GM06990 (cell line): Measurements from ENCODE around the gene ANAPC2.

Experiments used
- DNase-seq: peaks from one replicate; pipeline ENCODE4 v3.0.0-alpha.2; 2011; ENCODE audit not compliant: insufficient read length; ENCODE audit errors: extremely low read depth
- H3K27me3 ChIP-seq: replicated peaks from 2 replicates; pipeline ENCODE4 v1.6.0; 2011; ENCODE audit warnings: low read length; ENCODE audit not compliant: control insufficient read depth, insufficient read depth
- H3K36me3 ChIP-seq: 2 replicates; pipeline ENCODE4 v1.5.1; 2011; ENCODE audit warnings: low read length; ENCODE audit not compliant: control insufficient read depth, insufficient read depth
- H3K4me3 ChIP-seq: replicated peaks from 2 replicates; pipeline ENCODE4 v1.5.1; 2011; ENCODE audit warnings: low read depth, mild to moderate bottlenecking, control low read depth, low read length
- TF ChIP-seq, protein P1 (sequence below): IDR thresholded peaks from 2 replicates; pipeline ENCODE4 v1.5.1; 2011; ENCODE audit warnings: low read length, control low read depth, mild to moderate bottlenecking, inconsistent platforms; ENCODE audit not compliant: insufficient read depth, poor library complexity, severe bottlenecking

Gene ANAPC2

DNA sequence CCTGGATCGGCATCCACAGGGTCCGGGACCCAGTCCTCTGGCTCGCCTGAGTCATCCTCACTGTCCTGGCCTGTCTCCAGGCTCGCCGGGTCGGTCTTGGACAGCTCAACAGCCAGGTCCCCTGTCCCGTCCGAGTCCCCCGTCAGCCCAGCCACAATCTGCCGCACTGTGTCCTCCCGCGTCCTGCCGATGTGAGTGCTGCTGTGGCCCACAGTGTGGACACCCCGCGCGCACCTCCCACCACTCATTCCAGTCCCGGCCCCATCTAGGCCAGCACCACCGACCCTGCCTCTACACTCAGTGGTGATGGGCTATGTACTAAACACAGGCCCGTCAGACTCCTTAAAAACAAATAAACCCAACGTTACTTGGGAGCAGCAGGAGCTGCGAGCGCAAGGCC is 6.7 kb downstream of the ANAPC2 start:
- TF ChIP-seq, protein P1, sequence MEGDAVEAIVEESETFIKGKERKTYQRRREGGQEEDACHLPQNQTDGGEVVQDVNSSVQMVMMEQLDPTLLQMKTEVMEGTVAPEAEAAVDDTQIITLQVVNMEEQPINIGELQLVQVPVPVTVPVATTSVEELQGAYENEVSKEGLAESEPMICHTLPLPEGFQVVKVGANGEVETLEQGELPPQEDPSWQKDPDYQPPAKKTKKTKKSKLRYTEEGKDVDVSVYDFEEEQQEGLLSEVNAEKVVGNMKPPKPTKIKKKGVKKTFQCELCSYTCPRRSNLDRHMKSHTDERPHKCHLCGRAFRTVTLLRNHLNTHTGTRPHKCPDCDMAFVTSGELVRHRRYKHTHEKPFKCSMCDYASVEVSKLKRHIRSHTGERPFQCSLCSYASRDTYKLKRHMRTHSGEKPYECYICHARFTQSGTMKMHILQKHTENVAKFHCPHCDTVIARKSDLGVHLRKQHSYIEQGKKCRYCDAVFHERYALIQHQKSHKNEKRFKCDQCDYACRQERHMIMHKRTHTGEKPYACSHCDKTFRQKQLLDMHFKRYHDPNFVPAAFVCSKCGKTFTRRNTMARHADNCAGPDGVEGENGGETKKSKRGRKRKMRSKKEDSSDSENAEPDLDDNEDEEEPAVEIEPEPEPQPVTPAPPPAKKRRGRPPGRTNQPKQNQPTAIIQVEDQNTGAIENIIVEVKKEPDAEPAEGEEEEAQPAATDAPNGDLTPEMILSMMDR = no peak
- no peak overlapping the region for H3K4me3 ChIP-seq
- no peaks in the 10 kb centered on the region for H3K27me3 ChIP-seq
- H3K36me3 ChIP-seq = peaks cover 40% of the 10 kb centered on the region
- DNase-seq = no peak

DNA sequence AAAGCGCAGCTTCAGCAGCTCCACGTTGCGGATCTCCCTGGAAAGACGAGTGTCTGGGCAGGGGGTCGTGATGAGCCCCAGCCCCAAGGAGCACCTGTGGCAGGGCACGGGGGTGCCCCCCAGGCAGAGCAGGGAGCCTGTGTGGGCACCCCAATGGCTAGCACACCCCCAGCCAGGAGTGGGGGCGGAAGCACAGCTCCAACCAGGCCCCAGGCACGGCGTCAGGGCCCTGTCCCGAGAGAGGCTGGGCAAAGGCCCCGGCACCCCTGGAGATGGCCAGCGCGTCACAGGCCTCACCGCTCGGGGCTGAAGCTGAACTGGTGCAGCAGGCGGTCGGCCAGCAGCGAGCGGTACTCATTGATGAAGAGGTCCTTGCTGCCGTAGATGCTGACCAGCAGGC is 7.9 kb downstream of the ANAPC2 start:
- TF ChIP-seq, protein P1 = no peak
- Histone ChIP-seq H3K4me3 (no peak overlapping the region), H3K27me3 (no peaks in the 10 kb centered on the region), H3K36me3 (peaks cover 38% of the 10 kb centered on the region)
- DNase-seq = no peak

DNA sequence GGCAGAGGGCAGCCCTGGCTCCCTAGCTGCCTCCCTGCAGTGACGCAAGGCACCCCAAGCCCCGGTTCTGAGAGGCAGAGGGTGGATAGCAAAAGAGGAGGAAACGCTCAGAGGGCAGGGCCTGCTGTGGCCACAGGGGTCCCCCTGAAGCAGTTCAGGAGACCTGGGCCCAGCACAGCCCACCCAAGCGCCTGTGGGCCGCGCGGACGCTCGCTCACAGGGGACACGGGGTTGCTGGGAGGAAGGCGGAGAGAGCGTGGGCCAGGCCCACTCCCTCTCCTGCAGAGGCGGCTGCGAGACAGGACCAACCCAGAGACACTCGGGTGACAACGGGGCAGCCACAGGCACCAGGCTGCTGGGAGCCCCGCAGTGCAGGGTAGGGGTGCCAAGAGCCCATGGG is 8.6 kb downstream of the ANAPC2 start:
- DNase-seq = no peak
- TF ChIP-seq, protein P1 = no peak
- Histone ChIP-seq H3K4me3 (no peak overlapping the region), H3K27me3 (no peaks in the 10 kb centered on the region), H3K36me3 (peaks cover 37% of the 10 kb centered on the region)

DNA sequence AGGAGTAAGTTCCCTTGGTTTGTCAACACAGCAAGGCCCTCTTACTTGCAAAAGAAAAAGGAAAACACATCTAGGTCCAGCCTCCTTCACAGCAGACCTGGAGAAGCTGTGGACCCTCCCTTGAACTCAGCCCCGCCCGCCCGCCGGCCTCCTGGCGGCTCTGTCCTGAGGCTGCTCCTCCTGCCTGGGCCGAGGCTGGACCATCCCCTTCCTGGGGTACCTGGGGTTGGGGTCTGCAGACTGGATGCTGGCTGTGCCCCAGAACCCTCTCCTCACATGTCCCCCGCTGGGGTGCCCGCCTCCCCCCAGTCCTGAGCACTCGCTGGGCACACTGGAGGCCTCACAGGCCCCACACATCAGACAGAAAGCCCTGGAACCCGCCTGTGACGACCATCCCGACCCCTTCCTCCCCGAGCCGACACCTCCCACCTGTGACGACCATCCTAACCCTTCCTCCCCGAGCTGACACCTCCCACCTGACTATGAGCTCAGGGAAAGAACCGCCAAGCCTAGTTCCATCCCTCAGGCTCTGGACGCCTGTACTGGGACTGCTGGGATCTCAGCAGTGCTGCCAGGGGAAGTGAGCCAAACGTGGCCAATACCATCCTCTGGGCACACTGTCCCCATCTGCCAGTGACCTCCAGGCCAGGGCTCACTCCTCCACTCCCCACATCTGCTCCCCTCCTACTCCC is 9.3 kb downstream of the ANAPC2 start:
- TF ChIP-seq, protein P1 = no peak
- no peak overlapping the region for H3K4me3 ChIP-seq
- DNase-seq = no peak
- H3K27me3 ChIP-seq = no peaks in the 10 kb centered on the region
- peaks cover 30% of the 10 kb centered on the region for H3K36me3 ChIP-seq

DNA sequence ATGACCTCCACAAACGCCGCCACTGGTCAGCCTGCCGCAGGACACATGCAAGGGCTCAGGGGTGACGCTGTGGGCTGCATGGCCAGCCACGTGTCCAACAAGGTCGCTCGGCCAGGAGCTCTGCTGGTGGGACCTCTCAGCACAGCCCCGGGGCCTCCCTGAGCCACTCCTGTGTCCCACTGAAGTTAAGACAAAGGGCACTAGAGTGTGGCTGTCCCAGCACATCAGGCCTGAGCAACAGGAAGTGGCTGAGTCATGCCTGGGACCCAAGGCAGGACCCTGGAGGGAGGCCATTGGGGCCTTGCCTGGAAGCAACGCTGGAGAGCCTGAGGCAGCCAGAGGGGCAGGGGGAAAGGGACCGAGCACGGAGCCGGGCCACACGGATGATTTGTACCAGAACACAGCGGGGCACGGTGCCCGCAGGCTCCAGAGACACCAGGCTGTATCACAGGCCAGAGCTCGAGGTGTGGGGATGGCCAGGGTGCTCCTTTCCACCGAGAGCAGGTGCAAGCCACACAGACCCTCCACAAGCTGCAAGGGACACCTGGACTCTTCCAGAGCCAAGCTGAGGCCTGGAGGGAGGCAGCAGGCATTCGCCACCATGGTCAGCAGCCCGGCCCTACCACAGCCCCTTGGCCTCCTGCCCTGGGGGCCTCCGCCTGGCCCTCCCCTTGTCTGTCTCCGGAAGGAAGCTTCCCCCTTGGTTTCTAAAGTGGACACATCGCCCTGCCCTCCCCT is 10.0 kb downstream of the ANAPC2 start:
- no peak overlapping the region for H3K4me3 ChIP-seq
- no peak for DNase-seq
- H3K36me3 ChIP-seq = peaks cover 24% of the 10 kb centered on the region
- TF ChIP-seq, protein P1 = no peak
- no peaks in the 10 kb centered on the region; the same call in 1 of the 2 replicates for H3K27me3 ChIP-seq
